Measurements from ENCODE around the gene NET1. TPM values are rescaled to one million over a fixed set of nuclear protein-coding genes. Genes with fewer than 3 reads are reported as not detected.
"Not testable (repeated sequence)": the region's sequence is repeated elsewhere in the genome, so short reads cannot be mapped to it uniquely, and the experiment has no call there.

Gene NET1
- total RNA-seq, 3 donors from 2014 or later (not counting 1 experiment from before 2014, with no cell fraction given), result 10.4 to 17.9 (median 13.8) TPM

GRCh38 chr10:5470062-5470751 is 57.9 kb downstream of the NET1 start:
- no peaks in the 10 kb centered on the region for H3K27me3 Mint-ChIP-seq (ENCODE audit: low read depth in 2 of 2)
- H3K4me1 Mint-ChIP-seq, result no peaks in the 10 kb centered on the region
- H3K9me3 ChIP-seq (ENCODE audit: control insufficient read depth, insufficient read depth, low read length), result no peaks in the 10 kb centered on the region
- 97% methylated on average over 15 of the region's 15 CpGs for WGBS (ENCODE audit: insufficient coverage)
- H3K4me3 Mint-ChIP-seq, result no peak overlapping the region
- no peak for TF ChIP-seq CTCF (IDR thresholded peaks at IDR 0.05)
- DNase-seq (no peak), ATAC-seq (no peak)
- no peak overlapping the region for H3K27ac ChIP-seq (ENCODE audit: low read length)
- H3K4me3 ChIP-seq (ENCODE audit: low read length), result no peak overlapping the region
- no peaks in the 10 kb centered on the region for H3K36me3 ChIP-seq (ENCODE audit: control insufficient read depth, insufficient read depth, low read length)
- no peaks in the 10 kb centered on the region for H3K9me3 Mint-ChIP-seq
- no peaks in the 10 kb centered on the region for H3K27me3 ChIP-seq (ENCODE audit: control insufficient read depth, insufficient read depth, low read length)
- no peaks in the 10 kb centered on the region for H3K4me1 ChIP-seq (ENCODE audit: control insufficient read depth, insufficient read depth, low read length)
- H3K36me3 Mint-ChIP-seq, result no peaks in the 10 kb centered on the region
- intact Hi-C loops (cut with micrococcal nuclease), result no loop called here
- H3K27ac Mint-ChIP-seq, result no peak overlapping the region

- H3K9me3 Mint-ChIP-seq; H3K36me3 Mint-ChIP-seq; H3K9me3 ChIP-seq (ENCODE audit: control insufficient read depth, insufficient read depth, low read length); H3K4me3 ChIP-seq (ENCODE audit: low read length); H3K4me1 ChIP-seq (ENCODE audit: control insufficient read depth, insufficient read depth, low read length); H3K27me3 ChIP-seq (ENCODE audit: control insufficient read depth, insufficient read depth, low read length); H3K4me1 Mint-ChIP-seq; intact Hi-C loops (cut with micrococcal nuclease); H3K4me3 Mint-ChIP-seq; H3K27me3 Mint-ChIP-seq (ENCODE audit: low read depth in 2 of 2); ATAC-seq; DNase-seq; H3K27ac Mint-ChIP-seq; H3K36me3 ChIP-seq (ENCODE audit: control insufficient read depth, insufficient read depth, low read length); H3K27ac ChIP-seq (ENCODE audit: low read length): not testable (repeated sequence)
- 83% methylated on average over 4 of the region's 4 CpGs for WGBS (ENCODE audit: insufficient coverage)
Measured at GRCh38 chr10:5474642-5475041, 62.3 kb downstream of the NET1 start.

GRCh38 chr10:5475088-5475487 is 62.7 kb downstream of the NET1 start:
- H3K27ac ChIP-seq (ENCODE audit: low read length); H3K4me3 ChIP-seq (ENCODE audit: low read length); H3K36me3 Mint-ChIP-seq; H3K9me3 ChIP-seq (ENCODE audit: control insufficient read depth, insufficient read depth, low read length); H3K4me1 Mint-ChIP-seq; H3K27me3 ChIP-seq (ENCODE audit: control insufficient read depth, insufficient read depth, low read length); H3K4me3 Mint-ChIP-seq; H3K4me1 ChIP-seq (ENCODE audit: control insufficient read depth, insufficient read depth, low read length); H3K36me3 ChIP-seq (ENCODE audit: control insufficient read depth, insufficient read depth, low read length); H3K27me3 Mint-ChIP-seq (ENCODE audit: low read depth in 2 of 2); intact Hi-C loops (cut with micrococcal nuclease); ATAC-seq; H3K27ac Mint-ChIP-seq; H3K9me3 Mint-ChIP-seq; DNase-seq: not testable (repeated sequence)
- 84% methylated on average over 4 of the region's 8 CpGs for WGBS (ENCODE audit: insufficient coverage)

- H3K4me3 ChIP-seq (ENCODE audit: low read length); H3K27ac ChIP-seq (ENCODE audit: low read length); intact Hi-C loops (cut with micrococcal nuclease); H3K36me3 ChIP-seq (ENCODE audit: control insufficient read depth, insufficient read depth, low read length); H3K27me3 ChIP-seq (ENCODE audit: control insufficient read depth, insufficient read depth, low read length); H3K4me1 Mint-ChIP-seq; H3K36me3 Mint-ChIP-seq; H3K4me3 Mint-ChIP-seq; H3K4me1 ChIP-seq (ENCODE audit: control insufficient read depth, insufficient read depth, low read length); H3K9me3 Mint-ChIP-seq; H3K9me3 ChIP-seq (ENCODE audit: control insufficient read depth, insufficient read depth, low read length); H3K27me3 Mint-ChIP-seq (ENCODE audit: low read depth in 2 of 2); ATAC-seq; H3K27ac Mint-ChIP-seq; DNase-seq: not testable (repeated sequence)
- 95% methylated on average over 10 of the region's 12 CpGs for WGBS (ENCODE audit: insufficient coverage)
Measured at GRCh38 chr10:5475974-5476807, 63.8 kb downstream of the NET1 start.

Measured in natural killer cell (primary cell).